K562 (cell line): ENCODE measurements around the gene NR3C1. TPM values are rescaled to one million over a fixed set of nuclear protein-coding genes. Genes with fewer than 3 reads are reported as not detected.
A peak's percentile ranks its signal among the peaks of the same experiment; 100 is the strongest.

Experiments used
- ATF4 ChIP-seq: fragments of 450-650 bp; formaldehyde crosslinking; IDR thresholded peaks from 2 replicates; pipeline ENCODE4 v1.4.0; 2022; ENCODE audit warnings: mild to moderate bottlenecking, moderate library complexity
- C11orf30 ChIP-seq: fragments of 450-650 bp; IDR thresholded peaks from 2 replicates; pipeline ENCODE4 v1.6.1; 2016; ENCODE audit warnings: low read depth, mild to moderate bottlenecking
- HSF4 ChIP-seq: fragments of 250-450 bp; sonication (Bioruptor Pico); IDR thresholded peaks from 2 replicates; pipeline ENCODE4 v2.1.2; 2022; ENCODE audit warnings: mild to moderate bottlenecking, moderate library complexity, borderline replicate concordance
- KAT8 ChIP-seq: fragments of 450-650 bp; IDR thresholded peaks from 2 replicates; pipeline ENCODE4 v1.6.1; 2016; ENCODE audit warnings: low read depth, mild to moderate bottlenecking
- KDM1A ChIP-seq, 2 experiments: fragments of 450-650 bp; IDR thresholded peaks; 2 replicates each; pipeline ENCODE4 v1.6.1; 2016; ENCODE audit warnings: mild to moderate bottlenecking in 2 of 2
- NFE2 ChIP-seq: IDR thresholded peaks from 2 replicates; pipeline ENCODE4 v1.6.1; 2014; ENCODE audit warnings: antibody characterized with exemption, low read depth
- PHTF2 ChIP-seq: fragments of 250-450 bp; sonication (Bioruptor Pico); IDR thresholded peaks from 2 replicates; pipeline ENCODE4 v1.5.0; 2021; ENCODE audit warnings: mild to moderate bottlenecking
- PPARD ChIP-seq: fragments of 250-450 bp; sonication (Bioruptor Pico); IDR thresholded peaks from 2 replicates; pipeline ENCODE4 v1.8.0; 2022; ENCODE audit warnings: inconsistent platforms, mild to moderate bottlenecking, moderate library complexity
- SAFB2 ChIP-seq: fragments of 200-400 bp; formaldehyde crosslinking; IDR thresholded peaks from 2 replicates; pipeline ENCODE4 v1.6.1; 2018; ENCODE audit warnings: borderline replicate concordance, low read length, low read depth, moderate library complexity; ENCODE audit not compliant: severe bottlenecking
- SOX6 ChIP-seq: fragments of 450-650 bp; IDR thresholded peaks from 2 replicates; pipeline ENCODE4 v1.6.1; 2014; ENCODE audit warnings: mild to moderate bottlenecking
- SREBF2 ChIP-seq: sonication (generic); formaldehyde crosslinking; IDR thresholded peaks from 2 replicates; pipeline ENCODE4 v1.4.0; 2020; ENCODE audit warnings: mild to moderate bottlenecking, missing genetic modification reagents
- SRSF3 ChIP-seq: fragments of 200-400 bp; formaldehyde crosslinking; IDR thresholded peaks from 2 replicates; pipeline ENCODE4 v1.6.1; 2016; ENCODE audit warnings: mild to moderate bottlenecking, low read length, moderate library complexity; ENCODE audit not compliant: insufficient read depth
- TBP ChIP-seq: optimal IDR thresholded peaks from 2 replicates; pipeline ENCODE3; 2011; ENCODE audit warnings: low read depth, low read length, improper control_type of control experiment
- TCF15 ChIP-seq: fragments of 250-450 bp; sonication (Bioruptor Pico); IDR thresholded peaks from 2 replicates; pipeline ENCODE4 v1.8.0; 2022; ENCODE audit warnings: moderate library complexity, mild to moderate bottlenecking, inconsistent platforms
- TEAD1 ChIP-seq, 2 experiments: fragments of 450-650 bp in 1 of 2; sonication (generic) in 1 of 2; formaldehyde crosslinking; IDR thresholded peaks; 2 replicates each; pipeline versions ENCODE4 v1.4.0 to v1.8.0; 2020 to 2022; ENCODE audit warnings: mild to moderate bottlenecking in 2 of 2, missing genetic modification reagents in 1 of 2
- USF1 ChIP-seq: sonication (generic); formaldehyde crosslinking; IDR thresholded peaks from 2 replicates; pipeline ENCODE4 v1.9.0; 2022; ENCODE audit warnings: mild to moderate bottlenecking, missing genetic modification reagents
- ZFX ChIP-seq: sonication (generic); formaldehyde crosslinking; IDR thresholded peaks from 2 replicates; pipeline ENCODE4 v1.8.0; 2022; ENCODE audit warnings: mild to moderate bottlenecking, missing genetic modification reagents, moderate library complexity
- ZKSCAN8 ChIP-seq: fragments of 200-800 bp; sonication (Bioruptor generic); IDR thresholded peaks from 2 replicates; pipeline ENCODE4 v1.6.1; 2016; ENCODE audit warnings: missing genetic modification characterization, missing compliant biosample characterization
- ZNF589 ChIP-seq: fragments of 200-800 bp; sonication (Bioruptor generic); IDR thresholded peaks from 2 replicates; pipeline ENCODE4 v1.6.1; 2016; ENCODE audit warnings: low read depth, missing genetic modification characterization, missing compliant biosample characterization
- polyA plus RNA-seq, 8 experiments: library from polyadenylated mRNA; depleted of rRNA in 4 of 8; stranded (reverse) in 5 of 8; unstranded in 3 of 8; fragments of >200 nt; fragmentation: Nextera tagmentation in 2 of 8; fragmentation: Illumina TruSeq in 1 of 8; extraction: Ambion mirVana in 2 of 8; extraction: Trizol in 1 of 8; gene quantifications; 2 replicates each; pipeline versions ENCODE4 v1.2.1 to v1.2.3, GENCODE V29; 2011 to 2014; ENCODE audit warnings: inconsistent platforms in 1 of 8, missing spikeins in 1 of 8
- total RNA-seq, 7 experiments: library from RNA; depleted of rRNA in 6 of 7; stranded (reverse); fragments of >200 nt in 6 of 7; fragmentation: Illumina TruSeq in 2 of 7; extraction: Trizol in 2 of 7; gene quantifications; 2 replicates each; pipeline versions ENCODE4 v1.2.1 to v1.2.3, GENCODE V29; 2011 to 2021; ENCODE audit warnings: low replicate concordance in 1 of 7

Gene NR3C1
- total and polyA plus RNA-seq, 9 of the 15 experiments (the other 6 are each of a cell fraction or from before 2014, with no cell fraction given): 8.2 to 36.0 (median 15.0) TPM

GRCh38 chr5:143244000-143244736 lies 159.3 kb downstream of the NR3C1 start (continued):
- TF ChIP-seq KAT8: no peak
- no peak for TF ChIP-seq ZFX
- TF ChIP-seq USF1 (CRISPR knock-in tag): 0 out of 2 replicates have a peak, but pooled peaks have one; percentile 23
- TF ChIP-seq PHTF2 (CRISPR knock-in tag): no peak
- no peak for TF ChIP-seq C11orf30
- peak; percentile 30; the same call in 1 of the 2 replicates for TF ChIP-seq NFE2
- TF ChIP-seq SAFB2: no peak
- TF ChIP-seq ATF4: no peak
- no peak for TF ChIP-seq PPARD (CRISPR knock-in tag)
- no peak for TF ChIP-seq ZKSCAN8 (CRISPR knock-in tag)
- no peak for TF ChIP-seq SREBF2 (CRISPR knock-in tag)
- no peak for TF ChIP-seq SRSF3
- no peak for TF ChIP-seq SOX6
- peak; percentile 75; the same call in 1 of the 2 replicates for TF ChIP-seq ZNF589 (CRISPR knock-in tag)
- TF ChIP-seq HSF4 (CRISPR knock-in tag): no peak
- TF ChIP-seq TCF15: no peak
- TF ChIP-seq TBP: no peak
- no peak for TF ChIP-seq TEAD1 (CRISPR knock-in tag; IDR thresholded peaks at IDR 0.05)
- no peak for TF ChIP-seq KDM1A (IDR thresholded peaks at IDR 0.05)
- TF ChIP-seq, all 486 proteins: peak for 18
